Activated naive CD8-positive, alpha-beta T cell treated with anti-CD3 and anti-CD28 coated beads, Interleukin-2, amount 10 ng/mL, durations not matched to agents 7 days and 5 days (primary cell): ENCODE measurements around the gene CDYL. TPM values are rescaled to one million over a fixed set of nuclear protein-coding genes. Genes with fewer than 3 reads are reported as not detected.

Source experiments
- ATAC-seq: fragments of 150-1000 bp; cut with Tn5 transposase; one replicate; pipeline ENCODE4 v1.10.0; 2021; ENCODE audit warnings: low read depth, moderate library complexity
- POLR2A ChIA-PET: fragments of 350-600 bp; sonication (Branson Sonifier 250); formaldehyde crosslinking; loops from one replicate; lab custom pipeline; 2021; ENCODE audit warnings: antibody characterized with exemption; lab: Charles Lee
- DNase-seq: peaks from one replicate; pipeline ENCODE4 v3.0.0; 2021
- H3K27ac Mint-ChIP-seq: one replicate; pipeline ENCODE4 v1.8.0; 2022; ENCODE audit warnings: mild to moderate bottlenecking, mixed read lengths
- H3K27me3 Mint-ChIP-seq: one replicate; pipeline ENCODE4 v1.8.0; 2022; ENCODE audit warnings: mild to moderate bottlenecking, moderate library complexity, mixed read lengths
- H3K36me3 Mint-ChIP-seq: one replicate; pipeline ENCODE4 v1.8.0; 2021; ENCODE audit warnings: mild to moderate bottlenecking, mixed read lengths
- H3K4me1 Mint-ChIP-seq: one replicate; pipeline ENCODE4 v1.8.0; 2021; ENCODE audit warnings: mixed read lengths
- H3K4me3 Mint-ChIP-seq: one replicate; pipeline ENCODE4 v1.8.0; 2022; ENCODE audit warnings: mild to moderate bottlenecking, moderate library complexity, mixed read lengths
- H3K9me3 Mint-ChIP-seq: one replicate; pipeline ENCODE4 v1.8.0; 2021; ENCODE audit warnings: mixed read lengths
- total RNA-seq, 2 experiments: library from RNA; stranded (reverse); gene quantifications; one replicate each; pipeline ENCODE4 v1.2.3, GENCODE V29; 2021

The CDYL gene
- total RNA-seq, 2 experiments from 2014 or later: 44.0 to 46.7 TPM

- no peak for ATAC-seq
- peaks cover 4% of the 10 kb centered on the region for H3K4me1 Mint-ChIP-seq
- no peak overlapping the region for H3K27ac Mint-ChIP-seq
- DNase-seq: no peak
- no peaks in the 10 kb centered on the region for H3K27me3 Mint-ChIP-seq
- POLR2A ChIA-PET: no interaction called here
- H3K4me3 Mint-ChIP-seq: no peak overlapping the region
- peaks cover 6% of the 10 kb centered on the region for H3K9me3 Mint-ChIP-seq
- peaks cover 21% of the 10 kb centered on the region for H3K36me3 Mint-ChIP-seq
Observed at GRCh38 chr6:4890627-4891026, 114.4 kb downstream of the CDYL start.

DNA sequence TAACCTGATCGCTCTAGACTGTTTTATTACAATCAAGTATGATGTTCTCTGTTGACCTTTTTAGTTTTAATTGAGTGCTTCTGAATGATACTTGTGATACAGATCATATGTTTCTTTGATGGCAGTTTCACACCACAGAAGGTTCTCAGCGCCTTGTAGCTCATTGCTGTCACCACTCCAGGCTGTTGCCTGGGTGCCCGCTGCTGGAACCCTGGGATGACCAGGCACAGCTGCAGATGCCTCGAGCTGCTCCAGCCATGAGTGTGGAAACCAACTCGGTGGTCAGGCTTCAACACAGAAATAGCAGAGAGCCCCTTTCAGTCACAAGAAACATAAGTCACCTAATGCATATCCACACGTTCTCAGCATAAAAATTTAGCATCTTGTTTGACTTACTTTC lies 114.9 kb downstream of the CDYL start:
- DNase-seq: no peak
- Mint-ChIP-seq H3K4me1 (peaks cover 4% of the 10 kb centered on the region), H3K9me3 (peaks cover 3% of the 10 kb centered on the region), H3K27ac (no peak overlapping the region), H3K27me3 (no peaks in the 10 kb centered on the region), H3K36me3 (peaks cover 18% of the 10 kb centered on the region), H3K4me3 (no peak overlapping the region)
- POLR2A ChIA-PET: no interaction called here
- ATAC-seq: no peak

DNA sequence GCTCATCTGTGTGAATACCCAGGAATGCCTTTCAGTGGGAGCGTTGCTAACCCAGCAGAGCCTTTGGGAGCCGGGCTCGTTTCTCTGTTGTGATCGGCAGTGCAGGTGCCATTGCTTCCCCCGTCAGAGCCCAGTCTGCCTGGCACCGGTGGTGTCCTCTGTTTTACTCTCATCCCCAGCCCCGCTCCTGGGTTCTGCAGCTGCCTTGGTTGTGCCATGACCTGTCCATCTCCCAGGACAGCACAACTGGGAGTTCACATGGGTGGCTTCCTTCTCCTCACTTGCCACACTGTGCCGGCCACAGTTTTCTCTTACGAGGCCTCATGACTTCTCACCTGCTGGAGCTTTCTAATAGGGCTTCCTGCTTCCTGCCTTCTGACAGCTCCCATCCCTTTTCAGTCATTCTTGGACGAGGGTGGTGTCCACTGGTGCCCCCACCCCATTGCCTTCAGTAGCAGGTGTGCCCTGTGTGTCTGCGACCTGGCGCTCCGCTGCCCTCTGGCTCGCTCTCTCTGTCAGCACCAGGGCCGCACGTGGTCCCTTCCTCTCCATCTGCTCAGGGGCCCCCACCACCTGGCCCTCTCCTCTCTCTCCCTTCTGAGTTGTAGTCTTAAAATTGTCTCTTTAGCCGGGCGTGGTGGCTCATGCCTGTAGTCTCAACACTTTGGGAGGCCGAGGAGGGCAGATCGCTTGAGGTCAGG lies 116.7 kb downstream of the CDYL start:
- DNase-seq (no peak), ATAC-seq (no peak)
- Mint-ChIP-seq H3K9me3 (no peaks in the 10 kb centered on the region), H3K27me3 (no peaks in the 10 kb centered on the region), H3K4me3 (no peak overlapping the region), H3K27ac (no peak overlapping the region), H3K36me3 (peaks cover 31% of the 10 kb centered on the region), H3K4me1 (peaks cover 2% of the 10 kb centered on the region)
- POLR2A ChIA-PET: interaction anchor here (1.2 kb wide), 1 partner anchor 15 kb away, joined by 4 read pairs; no protein-coding TSS in a partner anchor

- Mint-ChIP-seq H3K9me3 (no peaks in the 10 kb centered on the region), H3K27me3 (no peaks in the 10 kb centered on the region), H3K4me1 (peaks cover 4% of the 10 kb centered on the region), H3K4me3 (no peak overlapping the region), H3K36me3 (peaks cover 37% of the 10 kb centered on the region), H3K27ac (no peak overlapping the region)
- DNase-seq: no peak
- ATAC-seq: no peak
- POLR2A ChIA-PET: no interaction called here
Observed at GRCh38 chr6:4894049-4894448, 117.8 kb downstream of the CDYL start.

- POLR2A ChIA-PET: interaction anchor here (1.7 kb wide), 1 partner anchor 11 kb away, joined by 6 read pairs; no protein-coding TSS in a partner anchor
- no peak overlapping the region for H3K4me3 Mint-ChIP-seq
- no peaks in the 10 kb centered on the region for H3K27me3 Mint-ChIP-seq
- peaks cover 47% of the 10 kb centered on the region for H3K36me3 Mint-ChIP-seq
- no peaks in the 10 kb centered on the region for H3K9me3 Mint-ChIP-seq
- H3K27ac Mint-ChIP-seq: no peak overlapping the region
- ATAC-seq (no peak), DNase-seq (no peak)
- peaks cover 4% of the 10 kb centered on the region for H3K4me1 Mint-ChIP-seq
Observed at GRCh38 chr6:4895971-4896370, 119.8 kb downstream of the CDYL start.

- POLR2A ChIA-PET: interaction anchor here (1.7 kb wide), 1 partner anchor 11 kb away, joined by 6 read pairs; no protein-coding TSS in a partner anchor
- Mint-ChIP-seq H3K4me1 (peaks cover 4% of the 10 kb centered on the region), H3K27me3 (no peaks in the 10 kb centered on the region), H3K9me3 (no peaks in the 10 kb centered on the region), H3K4me3 (no peak overlapping the region), H3K27ac (no peak overlapping the region), H3K36me3 (peaks cover 47% of the 10 kb centered on the region)
- ATAC-seq (no peak), DNase-seq (no peak)
Observed at GRCh38 chr6:4896401-4896800, 120.2 kb downstream of the CDYL start.

GRCh38 chr6:4899249-4900034 lies 123.2 kb downstream of the CDYL start:
- no peak overlapping the region for H3K27ac Mint-ChIP-seq
- ATAC-seq: no peak
- POLR2A ChIA-PET: no interaction called here
- H3K27me3 Mint-ChIP-seq: no peaks in the 10 kb centered on the region
- H3K36me3 Mint-ChIP-seq: peaks cover 43% of the 10 kb centered on the region
- no peak for DNase-seq
- H3K9me3 Mint-ChIP-seq: no peaks in the 10 kb centered on the region
- H3K4me1 Mint-ChIP-seq: peaks cover 4% of the 10 kb centered on the region
- no peak overlapping the region for H3K4me3 Mint-ChIP-seq

DNA sequence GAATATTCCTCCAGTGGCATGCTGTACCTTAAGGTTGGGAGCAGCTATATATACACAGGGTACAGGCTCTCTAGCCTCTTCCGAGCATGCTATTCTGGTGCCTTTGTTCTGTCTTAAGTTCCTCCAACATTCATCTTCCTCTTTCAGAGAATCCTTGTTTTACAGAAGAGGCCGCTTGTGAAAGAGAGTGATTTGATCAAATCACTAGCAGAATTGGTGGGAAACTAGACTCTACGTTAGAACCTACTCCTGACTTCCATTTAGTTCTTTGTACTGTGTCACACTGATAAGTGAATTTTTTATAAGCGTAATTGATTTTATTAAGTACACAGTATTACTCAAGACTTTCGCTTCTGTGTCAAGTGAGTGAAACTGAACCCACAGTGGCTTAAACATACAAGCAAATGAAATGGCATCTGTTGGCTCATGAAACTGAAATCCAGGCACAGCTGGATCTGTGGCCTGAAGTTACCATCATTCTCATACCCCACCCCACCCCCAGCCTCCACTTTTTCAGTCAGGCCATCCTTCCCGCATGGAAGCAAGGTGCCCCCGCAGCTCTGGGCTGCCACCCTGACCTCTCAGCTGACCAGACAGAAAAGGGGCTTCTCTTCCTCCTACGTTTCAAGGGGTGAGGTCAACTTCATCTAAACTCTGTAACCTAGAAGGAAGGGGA lies 125.3 kb downstream of the CDYL start:
- Mint-ChIP-seq H3K27me3 (no peaks in the 10 kb centered on the region), H3K27ac (no peak overlapping the region), H3K9me3 (no peaks in the 10 kb centered on the region), H3K4me3 (no peak overlapping the region), H3K4me1 (peaks cover 12% of the 10 kb centered on the region), H3K36me3 (peaks cover 34% of the 10 kb centered on the region)
- POLR2A ChIA-PET: no interaction called here
- ATAC-seq: no peak
- no peak for DNase-seq

DNA sequence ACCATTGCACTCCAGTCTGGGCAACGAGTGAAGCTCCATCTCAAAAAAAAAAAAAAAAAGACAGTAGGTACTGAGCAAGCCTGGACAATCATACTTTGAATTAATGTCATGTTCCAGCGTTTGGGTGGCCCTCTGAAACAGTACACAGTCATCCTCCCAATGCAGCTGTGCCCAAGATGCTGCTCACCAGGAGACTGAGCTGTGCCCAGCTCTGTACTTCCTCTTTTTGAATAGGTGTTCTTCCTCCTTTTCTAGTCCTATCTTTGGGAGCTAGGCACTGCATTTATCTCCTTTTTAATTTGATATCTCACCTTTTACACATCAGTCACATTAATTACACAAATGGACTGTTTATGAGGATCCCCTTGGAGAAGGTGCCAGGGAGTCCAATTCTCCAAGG lies 126.2 kb downstream of the CDYL start:
- H3K9me3 Mint-ChIP-seq: no peaks in the 10 kb centered on the region
- peaks cover 21% of the 10 kb centered on the region for H3K4me1 Mint-ChIP-seq
- H3K36me3 Mint-ChIP-seq: peaks cover 27% of the 10 kb centered on the region
- no peaks in the 10 kb centered on the region for H3K27me3 Mint-ChIP-seq
- no peak overlapping the region for H3K4me3 Mint-ChIP-seq
- POLR2A ChIA-PET: no interaction called here
- DNase-seq (no peak), ATAC-seq (no peak)
- no peak overlapping the region for H3K27ac Mint-ChIP-seq

DNA sequence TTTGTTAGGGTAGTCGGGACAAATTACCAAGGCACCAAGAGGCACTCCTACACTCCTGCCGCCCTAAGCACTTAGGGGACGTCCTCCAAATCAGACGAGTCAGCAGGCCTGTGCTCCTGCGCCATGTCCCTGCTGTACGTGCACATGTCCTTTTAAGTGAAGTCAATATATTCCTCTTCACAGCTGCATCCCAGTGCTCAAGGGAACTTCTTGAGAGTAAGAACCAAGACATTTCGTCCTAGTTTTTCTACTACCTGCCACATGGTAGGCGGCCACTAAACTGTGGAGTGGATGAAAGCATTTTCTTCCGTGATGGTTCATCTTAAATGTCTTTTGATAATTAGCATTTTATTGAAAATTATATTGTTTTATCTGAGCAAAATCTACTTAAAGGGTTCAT lies 126.9 kb downstream of the CDYL start:
- DNase-seq: no peak
- no peak overlapping the region for H3K27ac Mint-ChIP-seq
- H3K9me3 Mint-ChIP-seq: no peaks in the 10 kb centered on the region
- ATAC-seq: no peak
- peaks cover 23% of the 10 kb centered on the region for H3K36me3 Mint-ChIP-seq
- POLR2A ChIA-PET: no interaction called here
- H3K4me1 Mint-ChIP-seq: peaks cover 26% of the 10 kb centered on the region
- no peak overlapping the region for H3K4me3 Mint-ChIP-seq
- H3K27me3 Mint-ChIP-seq: no peaks in the 10 kb centered on the region

DNA sequence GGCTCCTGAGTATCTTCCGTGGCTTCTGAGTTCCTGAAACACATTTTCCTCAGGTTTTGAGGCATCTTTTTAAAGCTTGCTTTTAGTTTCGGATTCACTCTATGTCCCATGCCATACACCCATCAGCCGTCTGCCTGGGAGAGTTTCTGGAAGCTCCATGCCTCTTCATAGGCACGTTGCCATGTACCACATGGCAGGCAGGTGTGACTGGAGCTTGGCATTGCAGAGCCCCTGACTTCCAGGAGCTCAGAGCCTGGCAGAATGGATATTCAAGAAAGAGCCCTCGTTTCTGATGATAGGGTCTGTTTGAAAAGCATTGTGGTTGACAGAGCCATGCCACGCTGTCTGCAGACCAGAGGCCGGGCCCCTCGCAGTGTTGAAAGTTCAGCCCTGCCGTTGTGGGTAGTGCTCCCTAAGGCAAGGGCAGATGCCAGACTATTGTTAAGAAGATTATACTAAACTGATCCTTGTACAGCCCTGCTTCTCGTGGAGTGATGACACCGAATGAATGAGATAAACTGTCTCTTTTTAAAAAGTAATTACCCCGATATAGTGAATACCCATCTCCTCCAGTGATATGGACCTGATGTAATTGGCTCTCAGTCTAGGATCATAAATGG lies 127.7 kb downstream of the CDYL start:
- no peak overlapping the region for H3K27ac Mint-ChIP-seq
- peaks cover 22% of the 10 kb centered on the region for H3K36me3 Mint-ChIP-seq
- ATAC-seq: no peak
- H3K9me3 Mint-ChIP-seq: no peaks in the 10 kb centered on the region
- H3K27me3 Mint-ChIP-seq: no peaks in the 10 kb centered on the region
- no peak for DNase-seq
- POLR2A ChIA-PET: no interaction called here
- H3K4me3 Mint-ChIP-seq: no peak overlapping the region
- H3K4me1 Mint-ChIP-seq: peaks cover 32% of the 10 kb centered on the region

- Mint-ChIP-seq H3K4me3 (no peak overlapping the region), H3K36me3 (peaks cover 17% of the 10 kb centered on the region), H3K9me3 (no peaks in the 10 kb centered on the region), H3K4me1 (peaks cover 33% of the 10 kb centered on the region), H3K27ac (no peak overlapping the region), H3K27me3 (no peaks in the 10 kb centered on the region)
- ATAC-seq (no peak), DNase-seq (no peak)
- POLR2A ChIA-PET: no interaction called here
Observed at GRCh38 chr6:4904461-4905025, 128.3 kb downstream of the CDYL start.

DNA sequence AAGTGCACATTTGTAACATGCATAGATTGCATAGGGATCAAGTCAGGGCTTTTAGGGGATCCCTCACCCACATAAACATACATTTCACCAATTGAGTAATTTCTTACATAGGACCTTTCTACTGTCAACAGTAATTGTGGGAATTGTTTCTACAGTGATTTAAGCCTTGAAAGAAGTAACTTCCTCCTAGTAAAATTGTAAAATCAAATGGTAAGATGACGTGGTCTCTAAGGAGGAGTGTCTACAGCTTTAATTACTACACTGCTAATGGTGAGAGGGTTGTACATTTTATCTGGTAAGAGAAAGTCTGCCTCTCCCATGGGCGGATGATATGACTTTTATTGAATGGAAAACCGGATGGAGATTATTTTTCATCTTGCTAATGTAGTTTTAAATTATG lies 129.6 kb downstream of the CDYL start:
- peaks cover 19% of the 10 kb centered on the region for H3K36me3 Mint-ChIP-seq
- POLR2A ChIA-PET: interaction anchor here (3.4 kb wide), 1 partner anchor 11 kb away, joined by 15 read pairs; no protein-coding TSS in a partner anchor
- peak overlapping the region; percentile 83 for H3K4me3 Mint-ChIP-seq
- H3K27ac Mint-ChIP-seq: peak overlapping the region; percentile 95
- no peaks in the 10 kb centered on the region for H3K27me3 Mint-ChIP-seq
- H3K4me1 Mint-ChIP-seq: peaks cover 41% of the 10 kb centered on the region
- no peaks in the 10 kb centered on the region for H3K9me3 Mint-ChIP-seq
- no peak for DNase-seq
- no peak for ATAC-seq
